HFFc6 (cell line): ENCODE data around the gene IPO5. TPM values are rescaled to one million over a fixed set of nuclear protein-coding genes. Genes with fewer than 3 reads are reported as not detected.

Experiments
- DNase-seq: peaks from one replicate; pipeline ENCODE4 v3.0.0-alpha.2; 2018
- H3K27ac Mint-ChIP-seq: 2 replicates; pipeline ENCODE4 v1.8.0; 2020; ENCODE audit warnings: mild to moderate bottlenecking, mixed read lengths
- H3K27me3 Mint-ChIP-seq: 2 replicates; pipeline ENCODE4 v1.8.0; 2021; ENCODE audit warnings: mild to moderate bottlenecking, moderate library complexity, mixed read lengths; ENCODE audit not compliant: insufficient read depth
- H3K36me3 Mint-ChIP-seq: 2 replicates; pipeline ENCODE4 v1.8.0; 2021; ENCODE audit warnings: low read depth, mixed read lengths
- H3K4me1 Mint-ChIP-seq: 2 replicates; pipeline ENCODE4 v1.8.0; 2020; ENCODE audit warnings: low read depth, mixed read lengths
- H3K4me3 Mint-ChIP-seq: 2 replicates; pipeline ENCODE4 v1.8.0; 2020; ENCODE audit warnings: mild to moderate bottlenecking, moderate library complexity, mixed read lengths
- H3K9me3 Mint-ChIP-seq: 2 replicates; pipeline ENCODE4 v1.8.0; 2020; ENCODE audit warnings: mild to moderate bottlenecking, mixed read lengths
- CTCF ChIP-seq: fragments of 200-600 bp; sonication (generic); IDR thresholded peaks from 2 replicates; pipeline ENCODE4 v1.5.0; 2021; ENCODE audit warnings: antibody characterized with exemption, mild to moderate bottlenecking
- total RNA-seq, 6 experiments: library from RNA; stranded (reverse); fragmentation: NEBNext Ultra II Directional; extraction: Animal tissue kit (Norgen Biotek cat#: 25700); gene quantifications; 2 replicates in 1 of 6; 3 replicates in 5 of 6; pipeline ENCODE4 v1.2.3, GENCODE V29; 2021

IPO5 gene
- total RNA-seq, 6 experiments from 2014 or later = 183 to 247 (median 222) TPM

GRCh38 chr13:98068521-98068920, 115.0 kb downstream of the IPO5 start:
- no peak overlapping the region for H3K27ac Mint-ChIP-seq
- no peak for DNase-seq
- H3K36me3 Mint-ChIP-seq = no peaks in the 10 kb centered on the region
- H3K9me3 Mint-ChIP-seq = no peaks in the 10 kb centered on the region
- H3K4me1 Mint-ChIP-seq = no peaks in the 10 kb centered on the region; the same call in 1 of the 2 replicates
- no peaks in the 10 kb centered on the region; the same call in none of the 2 replicates for H3K27me3 Mint-ChIP-seq
- TF ChIP-seq CTCF = no peak
- H3K4me3 Mint-ChIP-seq = no peak overlapping the region

DNA sequence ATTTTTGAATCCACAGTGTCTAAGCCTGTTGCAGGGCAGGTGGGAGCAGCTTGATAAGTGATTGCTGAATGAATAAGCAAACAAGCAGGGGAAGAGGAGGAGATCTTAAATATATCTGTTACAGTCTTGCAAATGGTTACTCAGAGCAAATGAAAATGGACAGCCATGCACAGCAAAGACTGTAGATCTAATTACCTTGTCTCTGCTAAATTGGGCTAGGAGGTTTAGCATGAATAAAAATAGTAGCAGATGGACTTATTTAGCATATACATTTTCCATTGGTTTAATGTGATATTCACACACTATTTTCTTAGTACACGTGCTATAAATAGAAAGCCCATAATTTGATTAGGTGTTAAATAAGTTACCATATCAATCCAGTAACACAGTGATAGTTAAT, 116.5 kb downstream of the IPO5 start:
- no peak overlapping the region for H3K4me3 Mint-ChIP-seq
- H3K27ac Mint-ChIP-seq = no peak overlapping the region
- no peak for TF ChIP-seq CTCF
- no peaks in the 10 kb centered on the region for H3K9me3 Mint-ChIP-seq
- DNase-seq = no peak
- H3K27me3 Mint-ChIP-seq = no peaks in the 10 kb centered on the region; the same call in 1 of the 2 replicates
- no peaks in the 10 kb centered on the region for H3K4me1 Mint-ChIP-seq
- H3K36me3 Mint-ChIP-seq = no peaks in the 10 kb centered on the region

- no peak for TF ChIP-seq CTCF
- no peak overlapping the region for H3K4me3 Mint-ChIP-seq
- no peak overlapping the region for H3K27ac Mint-ChIP-seq
- peaks cover 7% of the 10 kb centered on the region for H3K36me3 Mint-ChIP-seq
- no peaks in the 10 kb centered on the region for H3K4me1 Mint-ChIP-seq
- no peaks in the 10 kb centered on the region for H3K27me3 Mint-ChIP-seq
- peaks cover 8% of the 10 kb centered on the region for H3K9me3 Mint-ChIP-seq
- DNase-seq = no peak
Observed at GRCh38 chr13:98071316-98071715, 117.8 kb downstream of the IPO5 start.

- no peak overlapping the region for H3K4me3 Mint-ChIP-seq
- H3K4me1 Mint-ChIP-seq = peaks cover 5% of the 10 kb centered on the region; the same call in 1 of the 2 replicates
- H3K9me3 Mint-ChIP-seq = peaks cover 8% of the 10 kb centered on the region
- H3K27ac Mint-ChIP-seq = no peak overlapping the region
- H3K27me3 Mint-ChIP-seq = no peaks in the 10 kb centered on the region
- no peak for TF ChIP-seq CTCF
- peaks cover 7% of the 10 kb centered on the region for H3K36me3 Mint-ChIP-seq
- no peak for DNase-seq
Observed at GRCh38 chr13:98072476-98072875, 119.0 kb downstream of the IPO5 start.

Other genes with a start within 250 kb of the IPO5 start
- gene FARP1, start 189.4 kb downstream of the IPO5 start, total RNA-seq = 100 to 1,000 TPM; 140 to 181 (median 150) TPM
- not detected for gene RNF113B, start 223.6 kb downstream of the IPO5 start, total RNA-seq